Hepatocyte (in vitro differentiated cells): ENCODE measurements around the gene RIF1.

Source experiments
- EZH2 ChIP-seq: fragments of 200-600 bp; sonication (generic); IDR thresholded peaks from 2 replicates; pipeline ENCODE4 v1.6.1; 2016; ENCODE audit warnings: antibody characterized with exemption, mild to moderate bottlenecking, borderline replicate concordance
- TF ChIP-seq, protein P1 (sequence below): fragments of 200-600 bp; sonication (generic); IDR thresholded peaks from 2 replicates; pipeline ENCODE4 v1.5.1; 2016; ENCODE audit warnings: antibody characterized with exemption, mild to moderate bottlenecking; ENCODE audit not compliant: poor library complexity

DNA sequence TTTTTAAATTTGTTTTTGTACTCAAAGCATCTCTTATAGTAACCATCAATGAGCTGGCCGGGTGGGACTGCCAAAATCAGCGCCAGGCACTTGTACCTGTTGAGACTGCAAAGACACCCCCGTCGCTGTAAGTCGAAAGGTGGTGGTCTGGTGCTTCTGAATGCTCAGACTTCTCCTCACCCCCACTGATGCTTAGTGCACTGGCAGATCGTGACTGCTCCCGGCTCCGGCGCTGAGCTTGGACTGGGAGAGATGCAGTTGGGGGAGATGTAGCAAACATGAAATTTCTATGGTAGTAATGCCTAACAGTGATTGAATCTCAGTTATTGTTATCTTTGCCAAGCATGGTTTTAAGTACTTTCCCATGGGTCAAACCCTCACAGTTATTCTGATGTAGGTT, 80.6 kb downstream of the RIF1 start:
- TF ChIP-seq, protein P1, sequence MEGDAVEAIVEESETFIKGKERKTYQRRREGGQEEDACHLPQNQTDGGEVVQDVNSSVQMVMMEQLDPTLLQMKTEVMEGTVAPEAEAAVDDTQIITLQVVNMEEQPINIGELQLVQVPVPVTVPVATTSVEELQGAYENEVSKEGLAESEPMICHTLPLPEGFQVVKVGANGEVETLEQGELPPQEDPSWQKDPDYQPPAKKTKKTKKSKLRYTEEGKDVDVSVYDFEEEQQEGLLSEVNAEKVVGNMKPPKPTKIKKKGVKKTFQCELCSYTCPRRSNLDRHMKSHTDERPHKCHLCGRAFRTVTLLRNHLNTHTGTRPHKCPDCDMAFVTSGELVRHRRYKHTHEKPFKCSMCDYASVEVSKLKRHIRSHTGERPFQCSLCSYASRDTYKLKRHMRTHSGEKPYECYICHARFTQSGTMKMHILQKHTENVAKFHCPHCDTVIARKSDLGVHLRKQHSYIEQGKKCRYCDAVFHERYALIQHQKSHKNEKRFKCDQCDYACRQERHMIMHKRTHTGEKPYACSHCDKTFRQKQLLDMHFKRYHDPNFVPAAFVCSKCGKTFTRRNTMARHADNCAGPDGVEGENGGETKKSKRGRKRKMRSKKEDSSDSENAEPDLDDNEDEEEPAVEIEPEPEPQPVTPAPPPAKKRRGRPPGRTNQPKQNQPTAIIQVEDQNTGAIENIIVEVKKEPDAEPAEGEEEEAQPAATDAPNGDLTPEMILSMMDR, result no peak
- TF ChIP-seq EZH2, result no peak
